GM12872 (cell line): Measurements from ENCODE around the gene ELMO1.

Source experiments
- TF ChIP-seq, protein P1 (sequence below): IDR thresholded peaks from 3 replicates; pipeline ENCODE4 v1.5.1; 2011; ENCODE audit warnings: low read depth, mild to moderate bottlenecking, low read length, moderate library complexity; ENCODE audit not compliant: insufficient read depth

Gene ELMO1

DNA sequence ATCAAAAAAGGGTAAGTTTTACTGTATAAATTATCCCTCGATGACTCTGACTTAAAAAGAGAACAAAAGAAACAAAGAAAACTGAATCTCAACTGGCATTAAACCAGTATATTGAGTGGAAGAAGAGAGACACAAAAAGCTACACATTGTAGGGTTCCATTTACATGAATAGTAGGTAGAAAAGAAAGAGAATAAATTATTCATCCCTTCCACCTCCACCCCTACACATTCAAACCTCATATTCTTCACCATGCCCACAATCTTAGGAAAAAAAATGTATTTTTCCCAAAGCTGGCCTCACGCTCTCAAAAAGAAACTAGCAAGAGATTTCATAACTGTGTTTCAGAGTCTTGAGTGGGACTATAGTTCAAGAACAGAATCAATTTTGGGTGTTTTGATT, 377.5 kb downstream of the ELMO1 start:
- TF ChIP-seq, protein P1, sequence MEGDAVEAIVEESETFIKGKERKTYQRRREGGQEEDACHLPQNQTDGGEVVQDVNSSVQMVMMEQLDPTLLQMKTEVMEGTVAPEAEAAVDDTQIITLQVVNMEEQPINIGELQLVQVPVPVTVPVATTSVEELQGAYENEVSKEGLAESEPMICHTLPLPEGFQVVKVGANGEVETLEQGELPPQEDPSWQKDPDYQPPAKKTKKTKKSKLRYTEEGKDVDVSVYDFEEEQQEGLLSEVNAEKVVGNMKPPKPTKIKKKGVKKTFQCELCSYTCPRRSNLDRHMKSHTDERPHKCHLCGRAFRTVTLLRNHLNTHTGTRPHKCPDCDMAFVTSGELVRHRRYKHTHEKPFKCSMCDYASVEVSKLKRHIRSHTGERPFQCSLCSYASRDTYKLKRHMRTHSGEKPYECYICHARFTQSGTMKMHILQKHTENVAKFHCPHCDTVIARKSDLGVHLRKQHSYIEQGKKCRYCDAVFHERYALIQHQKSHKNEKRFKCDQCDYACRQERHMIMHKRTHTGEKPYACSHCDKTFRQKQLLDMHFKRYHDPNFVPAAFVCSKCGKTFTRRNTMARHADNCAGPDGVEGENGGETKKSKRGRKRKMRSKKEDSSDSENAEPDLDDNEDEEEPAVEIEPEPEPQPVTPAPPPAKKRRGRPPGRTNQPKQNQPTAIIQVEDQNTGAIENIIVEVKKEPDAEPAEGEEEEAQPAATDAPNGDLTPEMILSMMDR, result no peak

DNA sequence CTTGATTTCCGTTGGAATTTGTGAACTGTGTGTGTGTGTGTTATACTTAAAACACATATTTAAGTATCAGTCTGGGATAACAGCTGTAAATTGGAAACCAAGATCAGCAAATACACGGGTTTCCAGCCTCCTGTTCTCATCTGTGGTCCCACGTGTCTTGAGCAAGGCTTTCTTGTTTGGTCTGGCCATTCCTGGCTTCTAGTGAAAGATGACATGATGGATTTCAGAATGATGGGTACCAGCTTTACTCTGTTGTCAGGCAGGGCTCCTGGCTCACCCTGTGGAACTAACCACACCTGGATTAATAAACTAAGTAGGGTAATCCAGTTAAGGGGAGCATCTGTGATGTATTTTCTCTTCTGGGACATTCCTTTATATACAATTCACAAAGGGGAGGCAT, 378.2 kb downstream of the ELMO1 start:
- TF ChIP-seq, protein P1, result no peak

DNA sequence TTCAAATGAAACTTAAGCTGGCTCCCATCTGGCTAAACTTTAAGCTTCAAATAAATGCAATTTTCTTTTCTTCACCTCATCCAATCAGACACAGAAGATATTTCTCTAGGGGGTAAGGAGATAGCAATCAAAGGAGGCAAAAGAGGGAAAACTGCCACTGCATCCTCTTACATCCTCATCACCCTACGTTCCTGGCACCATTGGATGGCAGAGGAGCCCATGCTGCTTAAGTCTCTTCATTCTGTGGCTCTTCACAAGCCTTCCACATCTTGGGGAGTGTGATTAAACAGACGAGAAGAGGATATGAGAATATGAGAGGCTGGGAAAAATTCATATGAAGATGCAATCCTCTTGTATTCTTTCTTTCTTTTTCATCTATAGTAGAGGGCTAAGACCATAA, 378.6 kb downstream of the ELMO1 start:
- TF ChIP-seq, protein P1, result no peak

DNA sequence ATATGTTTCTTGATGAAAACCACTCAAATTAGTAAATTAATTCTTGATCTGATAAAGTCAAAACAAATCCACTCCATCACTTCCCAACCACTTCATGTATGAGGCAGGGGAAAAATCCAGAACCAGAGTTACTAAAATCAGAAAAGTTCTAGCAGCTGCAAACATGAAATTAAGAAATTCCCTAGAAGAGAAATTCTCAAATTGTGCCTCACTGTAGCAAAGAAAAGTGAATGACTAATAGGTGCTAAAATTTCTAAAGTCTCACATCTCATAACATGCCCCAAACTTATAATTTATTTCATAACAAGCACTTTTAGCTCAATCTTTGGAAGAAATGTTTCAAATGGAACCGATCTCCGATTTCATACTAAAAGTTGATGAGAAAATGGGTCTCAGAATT, 379.3 kb downstream of the ELMO1 start:
- TF ChIP-seq, protein P1, result no peak

DNA sequence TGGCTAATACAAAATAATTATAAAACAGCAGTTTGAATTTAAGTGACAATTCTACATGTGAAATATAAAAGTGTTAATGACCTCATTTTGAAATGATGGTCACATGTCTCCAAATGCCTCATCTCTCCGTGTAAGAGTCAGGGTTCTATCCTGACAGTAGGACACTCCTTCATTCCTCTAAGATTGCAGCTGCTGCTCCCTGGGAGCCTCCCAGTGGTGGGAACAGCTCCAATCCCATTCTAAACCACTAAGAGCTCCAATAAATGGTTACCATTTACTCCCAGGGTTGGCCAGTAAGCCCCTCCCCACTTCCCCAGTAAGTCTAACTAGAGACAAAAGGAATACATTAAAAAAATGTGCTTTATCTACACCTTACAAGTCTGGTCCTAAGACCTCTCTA, 379.8 kb downstream of the ELMO1 start:
- TF ChIP-seq, protein P1, result no peak

DNA sequence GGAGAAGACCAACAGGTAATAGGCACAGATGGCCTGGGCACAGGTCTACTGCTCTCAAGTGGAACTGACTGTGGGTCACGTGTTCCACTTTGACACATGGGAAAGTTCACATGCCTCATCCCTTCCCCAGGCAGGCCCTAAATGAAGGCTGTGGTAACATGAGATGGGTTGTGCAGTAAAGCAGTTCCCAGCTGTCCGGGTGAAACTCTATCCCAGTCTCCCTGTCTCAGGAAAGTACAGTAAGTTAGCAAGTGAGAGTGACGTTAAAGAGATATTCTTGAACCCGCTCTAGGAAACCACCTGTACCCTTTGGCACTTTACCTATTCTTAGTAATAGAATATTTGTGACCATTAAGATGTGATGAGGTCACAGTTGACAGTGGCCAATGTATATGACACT, 380.6 kb downstream of the ELMO1 start:
- TF ChIP-seq, protein P1, result no peak

DNA sequence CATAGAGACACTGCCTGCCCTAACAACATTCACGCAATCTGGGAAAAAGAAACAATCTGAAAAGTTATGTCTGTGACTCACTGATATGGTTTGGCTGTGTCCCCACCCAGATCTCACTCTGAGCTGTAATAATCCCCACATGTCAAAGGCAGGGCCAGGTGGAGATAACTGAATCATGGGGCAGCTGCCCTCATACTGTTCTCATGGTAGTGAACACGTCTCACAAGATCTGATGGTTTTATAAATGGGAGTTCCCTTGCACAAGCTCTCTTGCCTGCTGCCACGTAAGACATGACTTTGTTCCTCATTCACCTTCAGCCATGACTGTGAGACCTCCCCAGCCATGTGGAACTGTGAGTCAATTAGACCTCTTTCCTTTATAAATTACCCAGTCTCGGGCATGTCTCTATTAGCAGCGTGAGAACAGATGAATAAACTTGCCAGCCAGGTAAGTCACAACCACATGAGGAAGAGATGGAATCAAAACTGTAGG, 382.8 kb downstream of the ELMO1 start:
- TF ChIP-seq, protein P1, result no peak

DNA sequence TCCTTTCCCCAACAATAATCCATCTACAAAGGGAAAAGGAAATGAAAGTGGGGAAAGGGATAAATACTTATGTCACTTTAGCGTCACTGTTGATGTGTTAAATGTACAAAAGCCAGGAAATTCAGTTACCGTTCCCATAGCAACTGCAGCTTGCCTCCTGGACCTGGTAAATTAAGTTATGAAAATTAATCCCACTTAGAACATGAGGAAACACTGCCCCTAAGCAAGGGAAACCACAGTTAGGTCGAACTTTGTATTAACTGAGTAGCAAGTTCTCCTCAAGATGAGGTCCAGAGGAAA, 386.2 kb downstream of the ELMO1 start:
- TF ChIP-seq, protein P1, result no peak
